ENCODE measurements around the gene ERP27.

Gene ERP27

GRCh38 chr12:14959916-14960496, 21.7 kb upstream of the ERP27 start:
- in situ Hi-C loops (cut with HindIII; ENCODE audit: low sequenced_read_pairs), result no loop called here

- in situ Hi-C loops (cut with HindIII; ENCODE audit: low sequenced_read_pairs), result no loop called here
Observed at GRCh38 chr12:14959463-14959862, 21.1 kb upstream of the ERP27 start.

- in situ Hi-C loops (cut with HindIII; ENCODE audit: low sequenced_read_pairs), result no loop called here
Observed at GRCh38 chr12:14959126-14959440, 20.7 kb upstream of the ERP27 start.

GRCh38 chr12:14958361-14959125, 20.2 kb upstream of the ERP27 start:
- in situ Hi-C loops (cut with HindIII; ENCODE audit: low sequenced_read_pairs), result no loop called here

GRCh38 chr12:14957551-14958168, 19.3 kb upstream of the ERP27 start:
- in situ Hi-C loops (cut with HindIII; ENCODE audit: low sequenced_read_pairs), result no loop called here

- in situ Hi-C loops (cut with HindIII; ENCODE audit: low sequenced_read_pairs), result no loop called here
Observed at GRCh38 chr12:14956905-14957304, 18.6 kb upstream of the ERP27 start.

GRCh38 chr12:14956024-14956891, 17.9 kb upstream of the ERP27 start:
- in situ Hi-C loops (cut with HindIII; ENCODE audit: low sequenced_read_pairs), result no loop called here

- in situ Hi-C loops (cut with HindIII; ENCODE audit: low sequenced_read_pairs), result no loop called here
Observed at GRCh38 chr12:14954269-14954668, 15.9 kb upstream of the ERP27 start.

GRCh38 chr12:14953752-14954151, 15.4 kb upstream of the ERP27 start:
- in situ Hi-C loops (cut with HindIII; ENCODE audit: low sequenced_read_pairs), result no loop called here

GRCh38 chr12:14952299-14952921, 14.1 kb upstream of the ERP27 start:
- in situ Hi-C loops (cut with HindIII; ENCODE audit: low sequenced_read_pairs), result no loop called here

GRCh38 chr12:14951851-14952250, 13.5 kb upstream of the ERP27 start:
- in situ Hi-C loops (cut with HindIII; ENCODE audit: low sequenced_read_pairs), result no loop called here

- in situ Hi-C loops (cut with HindIII; ENCODE audit: low sequenced_read_pairs), result no loop called here
Observed at GRCh38 chr12:14950982-14951746, 12.8 kb upstream of the ERP27 start.

GRCh38 chr12:14950421-14950820, 12.1 kb upstream of the ERP27 start:
- in situ Hi-C loops (cut with HindIII; ENCODE audit: low sequenced_read_pairs), result no loop called here

GRCh38 chr12:14949631-14950030, 11.3 kb upstream of the ERP27 start:
- in situ Hi-C loops (cut with HindIII; ENCODE audit: low sequenced_read_pairs), result no loop called here

- in situ Hi-C loops (cut with HindIII; ENCODE audit: low sequenced_read_pairs), result no loop called here
Observed at GRCh38 chr12:14948672-14949071, 10.3 kb upstream of the ERP27 start.

GRCh38 chr12:14946861-14947260, 8.5 kb upstream of the ERP27 start:
- in situ Hi-C loops (cut with HindIII; ENCODE audit: low sequenced_read_pairs), result no loop called here

GRCh38 chr12:14946162-14946561, 7.8 kb upstream of the ERP27 start:
- in situ Hi-C loops (cut with HindIII; ENCODE audit: low sequenced_read_pairs), result no loop called here

GRCh38 chr12:14942196-14942931, 4.0 kb upstream of the ERP27 start:
- in situ Hi-C loops (cut with HindIII; ENCODE audit: low sequenced_read_pairs), result no loop called here

- in situ Hi-C loops (cut with HindIII; ENCODE audit: low sequenced_read_pairs), result no loop called here
Observed at GRCh38 chr12:14941369-14941768, 3.0 kb upstream of the ERP27 start.

- in situ Hi-C loops (cut with HindIII; ENCODE audit: low sequenced_read_pairs), result no loop called here
Observed at GRCh38 chr12:14937689-14938088, 648 bp downstream of the ERP27 start.

All from DLD1 (cell line).